Measurements from ENCODE around the gene DNAJB4.

Gene DNAJB4

GRCh38 chr1:78054559-78054958, 49.8 kb downstream of the DNAJB4 start:
- Histone ChIP-seq H3K27me3 (ENCODE audit: insufficient read depth, low read depth) (no peaks in the 10 kb centered on the region), H3K9ac (no peak overlapping the region), H3K27ac (no peak overlapping the region), H3K79me2 (ENCODE audit: insufficient read depth, low read depth) (no peaks in the 10 kb centered on the region), H3K4me1 (ENCODE audit: low read depth, poor library complexity, severe bottlenecking) (no peaks in the 10 kb centered on the region), H3K36me3 (ENCODE audit: insufficient read depth) (no peaks in the 10 kb centered on the region), H3K4me2 (no peak overlapping the region), H4K20me1 (ENCODE audit: insufficient read depth) (no peaks in the 10 kb centered on the region), H2AFZ (ENCODE audit: low read depth) (no peak overlapping the region; the same call in 1 of the 2 replicates), H3K4me3 (IDR thresholded peaks at IDR 0.05; ENCODE audit: insufficient read depth, low read depth, low read length) (no peak overlapping the region)
- no peak for TF ChIP-seq CTCF (conservative IDR thresholded peaks at IDR 0.05; ENCODE audit: low read depth, low read length)

- no peak overlapping the region; the same call in 1 of the 2 replicates for H2AFZ ChIP-seq (ENCODE audit: low read depth)
- no peaks in the 10 kb centered on the region for H3K27me3 ChIP-seq (ENCODE audit: insufficient read depth, low read depth)
- H3K4me3 ChIP-seq (IDR thresholded peaks at IDR 0.05; ENCODE audit: insufficient read depth, low read depth, low read length) = no peak overlapping the region
- no peak overlapping the region for H3K9ac ChIP-seq
- TF ChIP-seq CTCF (conservative IDR thresholded peaks at IDR 0.05; ENCODE audit: low read depth, low read length) = no peak
- H3K36me3 ChIP-seq (ENCODE audit: insufficient read depth) = no peaks in the 10 kb centered on the region
- no peaks in the 10 kb centered on the region for H3K4me1 ChIP-seq (ENCODE audit: low read depth, poor library complexity, severe bottlenecking)
- no peaks in the 10 kb centered on the region for H4K20me1 ChIP-seq (ENCODE audit: insufficient read depth)
- no peak overlapping the region for H3K27ac ChIP-seq
- H3K79me2 ChIP-seq (ENCODE audit: insufficient read depth, low read depth) = no peaks in the 10 kb centered on the region
- no peak overlapping the region for H3K4me2 ChIP-seq
Observed at GRCh38 chr1:78054972-78055371, 50.2 kb downstream of the DNAJB4 start.

GRCh38 chr1:78055565-78056132, 50.9 kb downstream of the DNAJB4 start:
- Histone ChIP-seq H3K36me3 (ENCODE audit: insufficient read depth) (no peaks in the 10 kb centered on the region), H3K4me1 (ENCODE audit: low read depth, poor library complexity, severe bottlenecking) (no peaks in the 10 kb centered on the region), H2AFZ (ENCODE audit: low read depth) (no peak overlapping the region), H3K9ac (no peak overlapping the region), H3K79me2 (ENCODE audit: insufficient read depth, low read depth) (no peaks in the 10 kb centered on the region), H3K27ac (no peak overlapping the region), H3K4me2 (no peak overlapping the region), H4K20me1 (ENCODE audit: insufficient read depth) (no peaks in the 10 kb centered on the region), H3K4me3 (IDR thresholded peaks at IDR 0.05; ENCODE audit: insufficient read depth, low read depth, low read length) (no peak overlapping the region), H3K27me3 (ENCODE audit: insufficient read depth, low read depth) (no peaks in the 10 kb centered on the region)
- TF ChIP-seq CTCF (conservative IDR thresholded peaks at IDR 0.05; ENCODE audit: low read depth, low read length) = no peak

- Histone ChIP-seq H3K4me2 (no peak overlapping the region), H3K79me2 (ENCODE audit: insufficient read depth, low read depth) (no peaks in the 10 kb centered on the region), H3K36me3 (ENCODE audit: insufficient read depth) (no peaks in the 10 kb centered on the region), H3K27ac (no peak overlapping the region), H4K20me1 (ENCODE audit: insufficient read depth) (no peaks in the 10 kb centered on the region), H3K9ac (no peak overlapping the region), H2AFZ (ENCODE audit: low read depth) (no peak overlapping the region), H3K4me3 (IDR thresholded peaks at IDR 0.05; ENCODE audit: insufficient read depth, low read depth, low read length) (no peak overlapping the region), H3K4me1 (ENCODE audit: low read depth, poor library complexity, severe bottlenecking) (no peaks in the 10 kb centered on the region), H3K27me3 (ENCODE audit: insufficient read depth, low read depth) (no peaks in the 10 kb centered on the region)
- no peak for TF ChIP-seq CTCF (conservative IDR thresholded peaks at IDR 0.05; ENCODE audit: low read depth, low read length)
Observed at GRCh38 chr1:78058670-78059069, 53.9 kb downstream of the DNAJB4 start.

All from KMS-11 (cell line).